Right ventricle myocardium superior (tissue), 1 donor: ENCODE measurements around the gene ZDHHC14. TPM values are rescaled to one million over a fixed set of nuclear protein-coding genes. Genes with fewer than 3 reads are reported as not detected.

ENCODE experiments used
- ATAC-seq: fragments of 200-7000 bp; cut with Tn5 transposase; one replicate; pipeline ENCODE4 v1.9.1; 2020; ENCODE audit warnings: mild to moderate bottlenecking; ENCODE audit not compliant: poor library complexity
- DNase-seq: peaks from one replicate; pipeline ENCODE4 v3.0.0-alpha.2; 2020
- intact Hi-C: fragments of 100-400 bp; cut with DNase I; formaldehyde crosslinking; loops from one replicate; pipeline ENCODE4 v1.11.2; 2022
- total RNA-seq: library from RNA; stranded (reverse); fragmentation: NEBNext Ultra II Directional; extraction: Animal tissue kit (Norgen Biotek cat#: 25700); gene quantifications from one replicate; pipeline ENCODE4 v1.2.1, GENCODE V29; 2021
- donor health status: DM: no; HTN: yes; CAD: no; lungs with severe emphysema.

ZDHHC14 gene
- total RNA-seq, 1 donor from 2014 or later, result 9.4 TPM

GRCh38 chr6:157592541-157592940, 211.6 kb downstream of the ZDHHC14 start:
- intact Hi-C loops, result loop anchor here (10.0 kb wide), 1 partner anchor 278 kb away; no protein-coding TSS in a partner anchor
- ATAC-seq (no peak), DNase-seq (no peak)

- ATAC-seq (no peak), DNase-seq (no peak)
- intact Hi-C loops, result loop anchor here (10.0 kb wide), 1 partner anchor 278 kb away; no protein-coding TSS in a partner anchor
Measured at GRCh38 chr6:157592980-157593379, 212.0 kb downstream of the ZDHHC14 start.

- intact Hi-C loops, result loop anchor here (10.0 kb wide), 1 partner anchor 279 kb away; no protein-coding TSS in a partner anchor
- DNase-seq (no peak), ATAC-seq (no peak)
Measured at GRCh38 chr6:157593596-157593995, 212.6 kb downstream of the ZDHHC14 start.

- ATAC-seq, result no peak
- intact Hi-C loops, result loop anchor here (10.0 kb wide), 1 partner anchor 279 kb away; no protein-coding TSS in a partner anchor
Measured at GRCh38 chr6:157594292-157594691, 213.3 kb downstream of the ZDHHC14 start.

GRCh38 chr6:157595768-157596167, 214.8 kb downstream of the ZDHHC14 start:
- ATAC-seq, result no peak
- no peak for DNase-seq
- intact Hi-C loops, result loop anchor here (10.0 kb wide), 1 partner anchor 281 kb away; no protein-coding TSS in a partner anchor

More at GRCh38 chr6:157594292-157594691, 213.3 kb downstream of the ZDHHC14 start:
- no peak for DNase-seq

- peak; percentile 80 for ATAC-seq
- intact Hi-C loops, result loop anchor here (10.0 kb wide), 1 partner anchor 282 kb away; no protein-coding TSS in a partner anchor
- no peak for DNase-seq
Measured at GRCh38 chr6:157596461-157596860, 215.5 kb downstream of the ZDHHC14 start.

GRCh38 chr6:157596886-157597285, 215.9 kb downstream of the ZDHHC14 start:
- intact Hi-C loops, result loop anchor here (10.0 kb wide), 1 partner anchor 282 kb away; no protein-coding TSS in a partner anchor
- ATAC-seq, result no peak
- no peak for DNase-seq

GRCh38 chr6:157597461-157598312, 216.7 kb downstream of the ZDHHC14 start:
- ATAC-seq (peak; percentile 70), DNase-seq (peak; percentile 60)
- intact Hi-C loops, result loop anchor here (10.0 kb wide), 1 partner anchor 283 kb away; no protein-coding TSS in a partner anchor

- intact Hi-C loops, result loop anchor here (10.0 kb wide), 1 partner anchor 284 kb away; no protein-coding TSS in a partner anchor
- DNase-seq, result no peak
Measured at GRCh38 chr6:157599191-157599590, 218.2 kb downstream of the ZDHHC14 start.

GRCh38 chr6:157600807-157601206, 219.8 kb downstream of the ZDHHC14 start:
- ATAC-seq (no peak), DNase-seq (no peak)
- intact Hi-C loops, result no loop called here

More at GRCh38 chr6:157599191-157599590, 218.2 kb downstream of the ZDHHC14 start:
- no peak for ATAC-seq

GRCh38 chr6:157602521-157603295, 221.7 kb downstream of the ZDHHC14 start:
- DNase-seq (no peak), ATAC-seq (no peak)
- intact Hi-C loops, result no loop called here

GRCh38 chr6:157603314-157603940, 222.4 kb downstream of the ZDHHC14 start:
- ATAC-seq (no peak), DNase-seq (no peak)
- intact Hi-C loops, result no loop called here

GRCh38 chr6:157603971-157604370, 223.0 kb downstream of the ZDHHC14 start:
- DNase-seq, result no peak

GRCh38 chr6:157604816-157605215, 223.8 kb downstream of the ZDHHC14 start:
- no peak for DNase-seq
- intact Hi-C loops, result no loop called here
- ATAC-seq, result no peak

More at GRCh38 chr6:157603971-157604370, 223.0 kb downstream of the ZDHHC14 start:
- no peak for ATAC-seq
- intact Hi-C loops, result no loop called here

- no peak for DNase-seq
- intact Hi-C loops, result no loop called here
- no peak for ATAC-seq
Measured at GRCh38 chr6:157605484-157605883, 224.5 kb downstream of the ZDHHC14 start.

GRCh38 chr6:157606516-157606915, 225.5 kb downstream of the ZDHHC14 start:
- DNase-seq (no peak), ATAC-seq (no peak)
- intact Hi-C loops, result no loop called here

GRCh38 chr6:157607317-157608109, 226.5 kb downstream of the ZDHHC14 start:
- intact Hi-C loops, result no loop called here
- DNase-seq (no peak), ATAC-seq (no peak)
